K562 (cell line): ENCODE measurements around the gene FSTL4. TPM values are rescaled to one million over a fixed set of nuclear protein-coding genes. Genes with fewer than 3 reads are reported as not detected.

Experiments used
- ATAC-seq: fragments of 200-7000 bp; cut with Tn5 transposase; 3 replicates; pipeline ENCODE4 v1.9.1; 2020; ENCODE audit warnings: moderate library complexity
- BruUV-seq: library from RNA; stranded (reverse); fragments of 400-500 nt; replicated peaks from 2 replicates; lab custom pipeline; 2021; lab: Mats Ljungman, UMichigan
- CTCF ChIA-PET: fragments of 300-600 bp; formaldehyde crosslinking; extraction: SDS; loops from one replicate; lab custom pipeline; 2021; ENCODE audit warnings: low intra/inter-chr PET ratio; lab: Yijun Ruan, JAX
- POLR2A ChIA-PET: fragments of 300-600, 350-650 bp; sonication (Branson Sonifier 250); formaldehyde crosslinking; extraction: SDS; loops from one replicate; lab custom pipeline; 2021; ENCODE audit warnings: antibody characterized with exemption, inconsistent platforms; lab: Yijun Ruan, JAX
- DNase-seq, 4 experiments: peaks; one replicate each; pipeline versions ENCODE4 v3.0.0 to v3.0.0-alpha.2; 2011 to 2018; ENCODE audit warnings: low spot score in 3 of 4, mixed read lengths in 3 of 4; ENCODE audit errors: extremely low read depth in 1 of 4
- FAIRE-seq: peaks from 2 replicates; lab custom pipeline; 2011; peaks lifted over from hg19 to GRCh38; lab: Jason Lieb, UNC
- H2AFZ ChIP-seq: 2 replicates; pipeline ENCODE4 v1.6.0; 2011; ENCODE audit warnings: low read depth, low read length, control low read depth, inconsistent platforms
- H3K27ac ChIP-seq: fragments of 200-600 bp; 3 replicates; pipeline ENCODE4 v1.8.0; 2011; ENCODE audit warnings: low read depth, mild to moderate bottlenecking, control low read depth, inconsistent platforms, low read length, moderate library complexity, mixed read lengths; ENCODE audit errors: extremely low read depth
- H3K27me3 ChIP-seq, 2 experiments: fragments of 300-600 bp in 1 of 2; 2 replicates in 1 of 2; 3 replicates in 1 of 2; pipeline versions ENCODE4 v1.6.0 to v1.8.0; 2011; ENCODE audit warnings: inconsistent platforms in 2 of 2, low read length in 2 of 2, mild to moderate bottlenecking in 1 of 2, mixed read lengths in 1 of 2, moderate library complexity in 1 of 2; ENCODE audit not compliant: control insufficient read depth in 2 of 2, insufficient read depth in 2 of 2
- H3K36me3 ChIP-seq: fragments of 300-600 bp; 3 replicates; pipeline ENCODE4 v1.8.0; 2011; ENCODE audit warnings: mild to moderate bottlenecking, low read length, inconsistent platforms; ENCODE audit not compliant: control insufficient read depth, insufficient read depth
- H3K4me1 ChIP-seq, 2 experiments: fragments of 200-600 bp in 1 of 2; replicated peaks in 1 of 2; 2 replicates in 1 of 2; 3 replicates in 1 of 2; pipeline versions ENCODE4 v1.5.1 to v1.8.0; 2011; ENCODE audit warnings: inconsistent platforms in 2 of 2, low read length in 2 of 2, mild to moderate bottlenecking in 1 of 2, mixed read lengths in 1 of 2, moderate library complexity in 1 of 2; ENCODE audit not compliant: control insufficient read depth in 2 of 2, insufficient read depth in 2 of 2
- H3K4me2 ChIP-seq: 2 replicates; pipeline ENCODE4 v1.6.1; 2011; ENCODE audit warnings: low read length, control low read depth, inconsistent platforms, mixed read lengths; ENCODE audit not compliant: insufficient read depth
- H3K4me3 ChIP-seq: fragments of 200-600 bp; sonication (generic), shearing (Covaris generic); 2 replicates; pipeline ENCODE4 v1.5.1; 2016; ENCODE audit warnings: control low read depth, inconsistent platforms
- H3K79me2 ChIP-seq: fragments of 200-600 bp; 3 replicates; pipeline ENCODE4 v1.8.0; 2011; ENCODE audit warnings: low read length, inconsistent platforms; ENCODE audit not compliant: control insufficient read depth, insufficient read depth
- H3K9ac ChIP-seq, 2 experiments: 2 replicates each; pipeline versions ENCODE4 v1.6.0 to v1.6.1; 2011; ENCODE audit warnings: low read depth in 2 of 2, low read length in 2 of 2, control low read depth in 1 of 2, inconsistent platforms in 1 of 2, mild to moderate bottlenecking in 1 of 2, mixed read lengths in 1 of 2; ENCODE audit not compliant: insufficient read depth in 1 of 2
- H3K9me1 ChIP-seq: one replicate; pipeline ENCODE4 v1.6.0; 2011; ENCODE audit warnings: inconsistent platforms, mild to moderate bottlenecking, low read length, moderate library complexity; ENCODE audit not compliant: control insufficient read depth, insufficient read depth
- H3K9me3 ChIP-seq: replicated peaks from 2 replicates; pipeline ENCODE4 v1.5.1; 2011; ENCODE audit warnings: low read depth, low read length, inconsistent platforms; ENCODE audit not compliant: control insufficient read depth, insufficient read depth
- H4K20me1 ChIP-seq: replicated peaks from 2 replicates; pipeline ENCODE4 v1.6.1; 2011; ENCODE audit warnings: low read length, inconsistent platforms, mixed read lengths; ENCODE audit not compliant: control insufficient read depth, insufficient read depth
- ARID1B ChIP-seq: fragments of 450-650 bp; IDR thresholded peaks from 2 replicates; pipeline ENCODE4 v1.6.1; 2016; ENCODE audit warnings: antibody characterized with exemption, mild to moderate bottlenecking, inconsistent platforms
- NCOR1 ChIP-seq: fragments of 450-650 bp; IDR thresholded peaks from 2 replicates; pipeline ENCODE4 v1.6.1; 2016; ENCODE audit warnings: mild to moderate bottlenecking, moderate library complexity
- STAT6 ChIP-seq: sonication (generic); formaldehyde crosslinking; IDR thresholded peaks from 2 replicates; pipeline ENCODE4 v1.8.1; 2023; ENCODE audit warnings: mild to moderate bottlenecking, missing genetic modification reagents
- ZHX1 ChIP-seq: fragments of 150-350 bp; conservative IDR thresholded peaks from 2 replicates; pipeline ENCODE4 v1.6.1; 2014; ENCODE audit warnings: low read length
- WGBS: fragments of 100-300 bp; shearing (Covaris generic); methylation state at CpG from one replicate; pipeline ENCODE4 v1.1.6; 2016; ENCODE audit warnings: low coverage, mixed read lengths; ENCODE audit not compliant: insufficient coverage; ENCODE audit errors: missing lambda C conversion rate; 5-methylcytosine and 5-hydroxymethylcytosine counted together
- in situ Hi-C: fragments of 300-500 bp; cut with MboI; formaldehyde crosslinking; loops from 4 replicates; pipeline ENCODE4 v1.15.0; 2018; ENCODE audit warnings: inconsistent platforms, mixed read lengths
- intact Hi-C: fragments of 100-400 bp; cut with micrococcal nuclease; formaldehyde crosslinking; loops from 2 replicates; pipeline ENCODE4 v1.14.2; 2022
- polyA plus RNA-seq, 8 experiments: library from polyadenylated mRNA; depleted of rRNA in 4 of 8; stranded (reverse) in 5 of 8; unstranded in 3 of 8; fragments of >200 nt; fragmentation: Nextera tagmentation in 2 of 8; fragmentation: Illumina TruSeq in 1 of 8; extraction: Ambion mirVana in 2 of 8; extraction: Trizol in 1 of 8; gene quantifications; 2 replicates each; pipeline versions ENCODE4 v1.2.1 to v1.2.3, GENCODE V29; 2011 to 2014; ENCODE audit warnings: inconsistent platforms in 1 of 8, missing spikeins in 1 of 8
- total RNA-seq, 7 experiments: library from RNA; depleted of rRNA in 6 of 7; stranded (reverse); fragments of >200 nt in 6 of 7; fragmentation: Illumina TruSeq in 2 of 7; extraction: Trizol in 2 of 7; gene quantifications; 2 replicates each; pipeline versions ENCODE4 v1.2.1 to v1.2.3, GENCODE V29; 2011 to 2021; ENCODE audit warnings: low replicate concordance in 1 of 7
- TF ChIP-seq, protein P1 (sequence below): sonication (generic); formaldehyde crosslinking; IDR thresholded peaks from 2 replicates; pipeline ENCODE4 v1.8.0; 2023; ENCODE audit warnings: missing genetic modification reagents, mild to moderate bottlenecking, borderline replicate concordance
- TF ChIP-seq, protein P2 (sequence below): sonication (generic); IDR thresholded peaks from 2 replicates; pipeline ENCODE4 v1.6.1; 2016

Gene FSTL4
- total and polyA plus RNA-seq, 9 of the 15 experiments (the other 6 are each of a cell fraction or from before 2014, with no cell fraction given) = 0.08 to 0.18 (median 0.10) TPM; not detected in 5

- TF ChIP-seq, protein P1, sequence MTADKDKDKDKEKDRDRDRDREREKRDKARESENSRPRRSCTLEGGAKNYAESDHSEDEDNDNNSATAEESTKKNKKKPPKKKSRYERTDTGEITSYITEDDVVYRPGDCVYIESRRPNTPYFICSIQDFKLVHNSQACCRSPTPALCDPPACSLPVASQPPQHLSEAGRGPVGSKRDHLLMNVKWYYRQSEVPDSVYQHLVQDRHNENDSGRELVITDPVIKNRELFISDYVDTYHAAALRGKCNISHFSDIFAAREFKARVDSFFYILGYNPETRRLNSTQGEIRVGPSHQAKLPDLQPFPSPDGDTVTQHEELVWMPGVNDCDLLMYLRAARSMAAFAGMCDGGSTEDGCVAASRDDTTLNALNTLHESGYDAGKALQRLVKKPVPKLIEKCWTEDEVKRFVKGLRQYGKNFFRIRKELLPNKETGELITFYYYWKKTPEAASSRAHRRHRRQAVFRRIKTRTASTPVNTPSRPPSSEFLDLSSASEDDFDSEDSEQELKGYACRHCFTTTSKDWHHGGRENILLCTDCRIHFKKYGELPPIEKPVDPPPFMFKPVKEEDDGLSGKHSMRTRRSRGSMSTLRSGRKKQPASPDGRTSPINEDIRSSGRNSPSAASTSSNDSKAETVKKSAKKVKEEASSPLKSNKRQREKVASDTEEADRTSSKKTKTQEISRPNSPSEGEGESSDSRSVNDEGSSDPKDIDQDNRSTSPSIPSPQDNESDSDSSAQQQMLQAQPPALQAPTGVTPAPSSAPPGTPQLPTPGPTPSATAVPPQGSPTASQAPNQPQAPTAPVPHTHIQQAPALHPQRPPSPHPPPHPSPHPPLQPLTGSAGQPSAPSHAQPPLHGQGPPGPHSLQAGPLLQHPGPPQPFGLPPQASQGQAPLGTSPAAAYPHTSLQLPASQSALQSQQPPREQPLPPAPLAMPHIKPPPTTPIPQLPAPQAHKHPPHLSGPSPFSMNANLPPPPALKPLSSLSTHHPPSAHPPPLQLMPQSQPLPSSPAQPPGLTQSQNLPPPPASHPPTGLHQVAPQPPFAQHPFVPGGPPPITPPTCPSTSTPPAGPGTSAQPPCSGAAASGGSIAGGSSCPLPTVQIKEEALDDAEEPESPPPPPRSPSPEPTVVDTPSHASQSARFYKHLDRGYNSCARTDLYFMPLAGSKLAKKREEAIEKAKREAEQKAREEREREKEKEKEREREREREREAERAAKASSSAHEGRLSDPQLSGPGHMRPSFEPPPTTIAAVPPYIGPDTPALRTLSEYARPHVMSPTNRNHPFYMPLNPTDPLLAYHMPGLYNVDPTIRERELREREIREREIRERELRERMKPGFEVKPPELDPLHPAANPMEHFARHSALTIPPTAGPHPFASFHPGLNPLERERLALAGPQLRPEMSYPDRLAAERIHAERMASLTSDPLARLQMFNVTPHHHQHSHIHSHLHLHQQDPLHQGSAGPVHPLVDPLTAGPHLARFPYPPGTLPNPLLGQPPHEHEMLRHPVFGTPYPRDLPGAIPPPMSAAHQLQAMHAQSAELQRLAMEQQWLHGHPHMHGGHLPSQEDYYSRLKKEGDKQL (CRISPR knock-in tag) = no peak
- TF ChIP-seq, all 486 proteins: peak for 0
These were observed 152.7 kb downstream of the FSTL4 start (continued) for GRCh38 chr5:133459474-133460160.

DNA sequence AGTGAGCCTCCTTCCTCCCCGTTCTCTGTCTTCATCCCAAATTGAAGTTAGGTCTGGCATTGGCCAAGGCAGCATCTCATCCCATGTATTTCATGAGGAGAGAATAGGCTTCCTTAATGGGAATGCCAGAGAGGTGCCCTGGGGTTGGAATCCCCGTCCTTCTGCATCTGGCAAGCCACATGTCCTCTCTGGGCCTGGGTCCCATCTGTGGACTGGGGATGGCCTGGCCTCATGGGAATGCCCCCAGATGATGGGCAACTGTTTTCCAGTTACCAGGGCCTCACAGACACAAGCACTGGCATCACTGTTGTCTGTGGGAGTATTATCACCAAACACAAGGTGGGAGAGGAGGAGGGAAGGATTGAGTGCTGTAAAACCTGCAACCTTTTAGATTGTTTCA lies 153.9 kb downstream of the FSTL4 start:
- no peaks in the 10 kb centered on the region for H3K36me3 ChIP-seq
- FAIRE-seq (no peak), ATAC-seq (no peak), DNase-seq (no peak)
- BruUV-seq = no TSS peak
- in situ Hi-C loops (loop anchor here (25.0 kb wide), 1 partner anchor 346 kb away; no protein-coding TSS in a partner anchor), intact Hi-C loops (no loop called here)
- no peak overlapping the region for H3K4me3 ChIP-seq
- CTCF ChIA-PET = no interaction called here
- H2AFZ ChIP-seq = no peak overlapping the region
- H4K20me1 ChIP-seq = no peaks in the 10 kb centered on the region
- H3K4me2 ChIP-seq = no peak overlapping the region
- POLR2A ChIA-PET = interaction anchor here (0.7 kb wide), 1 partner anchor 9 kb away, joined by 4 read pairs; no protein-coding TSS in a partner anchor
- H3K27ac ChIP-seq = no peak overlapping the region
- no peaks in the 10 kb centered on the region for H3K9me1 ChIP-seq
- 0% methylated on average over 2 of the region's 2 CpGs for WGBS
- H3K9me3 ChIP-seq = no peaks in the 10 kb centered on the region
- no peaks in the 10 kb centered on the region for H3K79me2 ChIP-seq
- peaks cover 0 to 33% of the 10 kb centered on the region in 2 experiments; a peak in 3 of 5 replicates for H3K27me3 ChIP-seq
- no peak overlapping the region for H3K9ac ChIP-seq
- no peaks in the 10 kb centered on the region for H3K4me1 ChIP-seq
- TF ChIP-seq NCOR1 = no peak
- TF ChIP-seq, protein P2, sequence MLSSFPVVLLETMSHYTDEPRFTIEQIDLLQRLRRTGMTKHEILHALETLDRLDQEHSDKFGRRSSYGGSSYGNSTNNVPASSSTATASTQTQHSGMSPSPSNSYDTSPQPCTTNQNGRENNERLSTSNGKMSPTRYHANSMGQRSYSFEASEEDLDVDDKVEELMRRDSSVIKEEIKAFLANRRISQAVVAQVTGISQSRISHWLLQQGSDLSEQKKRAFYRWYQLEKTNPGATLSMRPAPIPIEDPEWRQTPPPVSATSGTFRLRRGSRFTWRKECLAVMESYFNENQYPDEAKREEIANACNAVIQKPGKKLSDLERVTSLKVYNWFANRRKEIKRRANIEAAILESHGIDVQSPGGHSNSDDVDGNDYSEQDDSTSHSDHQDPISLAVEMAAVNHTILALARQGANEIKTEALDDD = no peak
- no peak for TF ChIP-seq STAT6
- no peak for TF ChIP-seq ZHX1
- no peak for TF ChIP-seq ARID1B
